K562 (cell line): ENCODE measurements around the gene KRT71. TPM values are rescaled to one million over a fixed set of nuclear protein-coding genes. Genes with fewer than 3 reads are reported as not detected.

Experiments
- DDX20 ChIP-seq: fragments of 450-650 bp; IDR thresholded peaks from 2 replicates; pipeline ENCODE4 v1.6.1; 2016; ENCODE audit warnings: missing genetic modification characterization, low read depth, mild to moderate bottlenecking, missing compliant biosample characterization, moderate library complexity
- SMARCC2 ChIP-seq: fragments of 450-650 bp; IDR thresholded peaks from 2 replicates; pipeline ENCODE4 v1.6.1; 2017; ENCODE audit warnings: antibody characterized with exemption, moderate library complexity, mild to moderate bottlenecking, low read depth
- SUPT5H ChIP-seq: fragments of 450-650 bp; IDR thresholded peaks from 2 replicates; pipeline ENCODE4 v1.6.1; 2016
- ZBTB17 ChIP-seq: fragments of 450-650 bp; formaldehyde crosslinking; IDR thresholded peaks from 2 replicates; pipeline ENCODE4 v1.4.0; 2020; ENCODE audit warnings: mild to moderate bottlenecking
- ZNF830 ChIP-seq: fragments of 250-450 bp; sonication (Bioruptor Pico); IDR thresholded peaks from 2 replicates; pipeline ENCODE4 v1.5.0; 2021; ENCODE audit warnings: mild to moderate bottlenecking
- polyA plus RNA-seq, 8 experiments: library from polyadenylated mRNA; depleted of rRNA in 4 of 8; stranded (reverse) in 5 of 8; unstranded in 3 of 8; fragments of >200 nt; fragmentation: Nextera tagmentation in 2 of 8; fragmentation: Illumina TruSeq in 1 of 8; extraction: Ambion mirVana in 2 of 8; extraction: Trizol in 1 of 8; gene quantifications; 2 replicates each; pipeline versions ENCODE4 v1.2.1 to v1.2.3, GENCODE V29; 2011 to 2014; ENCODE audit warnings: inconsistent platforms in 1 of 8, missing spikeins in 1 of 8
- total RNA-seq, 7 experiments: library from RNA; depleted of rRNA in 6 of 7; stranded (reverse); fragments of >200 nt in 6 of 7; fragmentation: Illumina TruSeq in 2 of 7; extraction: Trizol in 2 of 7; gene quantifications; 2 replicates each; pipeline versions ENCODE4 v1.2.1 to v1.2.3, GENCODE V29; 2011 to 2021; ENCODE audit warnings: low replicate concordance in 1 of 7
- TF ChIP-seq, protein P1 (sequence below), 2 experiments: fragments of 450-650 bp; IDR thresholded peaks; 2 replicates each; pipeline ENCODE4 v1.6.1; 2018; ENCODE audit warnings: mild to moderate bottlenecking in 2 of 2, low read depth in 1 of 2; ENCODE audit not compliant: partially characterized antibody in 2 of 2
- TF ChIP-seq, protein P2 (sequence below): fragments of 200-800 bp; sonication (Bioruptor generic); IDR thresholded peaks from 2 replicates; pipeline ENCODE4 v1.6.1; 2017; ENCODE audit warnings: missing genetic modification characterization, missing compliant biosample characterization
- TF ChIP-seq, protein P3 (sequence below): fragments of 250-450 bp; sonication (Bioruptor Pico); IDR thresholded peaks from 2 replicates; pipeline ENCODE4 v1.5.1; 2021; ENCODE audit warnings: mild to moderate bottlenecking
- TF ChIP-seq, protein P4 (sequence below), 2 experiments: fragments of 450-650 bp; IDR thresholded peaks; 2 replicates each; pipeline ENCODE4 v1.6.1; 2016; ENCODE audit warnings: mild to moderate bottlenecking in 2 of 2, borderline replicate concordance in 1 of 2, low read depth in 1 of 2, moderate library complexity in 1 of 2
- TF ChIP-seq, protein P5 (sequence below): fragments of 250-450 bp; sonication (Bioruptor Pico); IDR thresholded peaks from 2 replicates; pipeline ENCODE4 v1.8.0; 2022; ENCODE audit warnings: moderate library complexity, mild to moderate bottlenecking, inconsistent platforms

The KRT71 gene
- total and polyA plus RNA-seq, 9 of the 15 experiments (the other 6 are each of a cell fraction or from before 2014, with no cell fraction given), result not detected

DNA sequence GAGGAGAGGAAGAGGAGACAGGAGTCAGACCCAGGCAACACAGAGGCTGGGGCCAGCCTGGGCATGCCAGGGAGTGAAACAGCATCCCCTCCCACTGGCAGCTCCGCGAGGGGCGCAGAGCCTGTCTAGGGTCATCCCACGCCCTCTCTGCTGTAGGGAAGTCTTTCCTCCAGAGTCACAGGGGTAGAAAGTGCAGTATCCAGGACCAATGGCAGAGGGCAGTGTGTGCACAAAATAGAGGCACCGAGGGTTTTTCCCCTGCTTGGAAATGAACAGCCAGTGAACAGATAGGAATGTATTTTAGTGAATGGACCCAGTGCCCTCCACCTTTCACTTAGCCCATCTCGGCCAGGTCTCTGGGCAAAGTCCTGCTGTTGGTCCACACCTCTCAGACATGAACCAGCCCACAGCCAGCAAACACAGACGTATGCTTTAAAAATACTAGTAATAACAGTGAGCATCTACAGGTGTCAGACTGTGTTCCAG, 30.1 kb upstream of the KRT71 start (continued):
- TF ChIP-seq DDX20 (tag) (no peak), ZNF830 (no peak), SUPT5H (no peak), SMARCC2 (no peak), ZBTB17 (no peak)
- TF ChIP-seq, protein P1, sequence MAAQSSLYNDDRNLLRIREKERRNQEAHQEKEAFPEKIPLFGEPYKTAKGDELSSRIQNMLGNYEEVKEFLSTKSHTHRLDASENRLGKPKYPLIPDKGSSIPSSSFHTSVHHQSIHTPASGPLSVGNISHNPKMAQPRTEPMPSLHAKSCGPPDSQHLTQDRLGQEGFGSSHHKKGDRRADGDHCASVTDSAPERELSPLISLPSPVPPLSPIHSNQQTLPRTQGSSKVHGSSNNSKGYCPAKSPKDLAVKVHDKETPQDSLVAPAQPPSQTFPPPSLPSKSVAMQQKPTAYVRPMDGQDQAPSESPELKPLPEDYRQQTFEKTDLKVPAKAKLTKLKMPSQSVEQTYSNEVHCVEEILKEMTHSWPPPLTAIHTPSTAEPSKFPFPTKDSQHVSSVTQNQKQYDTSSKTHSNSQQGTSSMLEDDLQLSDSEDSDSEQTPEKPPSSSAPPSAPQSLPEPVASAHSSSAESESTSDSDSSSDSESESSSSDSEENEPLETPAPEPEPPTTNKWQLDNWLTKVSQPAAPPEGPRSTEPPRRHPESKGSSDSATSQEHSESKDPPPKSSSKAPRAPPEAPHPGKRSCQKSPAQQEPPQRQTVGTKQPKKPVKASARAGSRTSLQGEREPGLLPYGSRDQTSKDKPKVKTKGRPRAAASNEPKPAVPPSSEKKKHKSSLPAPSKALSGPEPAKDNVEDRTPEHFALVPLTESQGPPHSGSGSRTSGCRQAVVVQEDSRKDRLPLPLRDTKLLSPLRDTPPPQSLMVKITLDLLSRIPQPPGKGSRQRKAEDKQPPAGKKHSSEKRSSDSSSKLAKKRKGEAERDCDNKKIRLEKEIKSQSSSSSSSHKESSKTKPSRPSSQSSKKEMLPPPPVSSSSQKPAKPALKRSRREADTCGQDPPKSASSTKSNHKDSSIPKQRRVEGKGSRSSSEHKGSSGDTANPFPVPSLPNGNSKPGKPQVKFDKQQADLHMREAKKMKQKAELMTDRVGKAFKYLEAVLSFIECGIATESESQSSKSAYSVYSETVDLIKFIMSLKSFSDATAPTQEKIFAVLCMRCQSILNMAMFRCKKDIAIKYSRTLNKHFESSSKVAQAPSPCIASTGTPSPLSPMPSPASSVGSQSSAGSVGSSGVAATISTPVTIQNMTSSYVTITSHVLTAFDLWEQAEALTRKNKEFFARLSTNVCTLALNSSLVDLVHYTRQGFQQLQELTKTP (IDR thresholded peaks at IDR 0.05; ENCODE audit: low read depth in 1 of 2, partially characterized antibody in 2 of 2), result no peak
- TF ChIP-seq, protein P2, sequence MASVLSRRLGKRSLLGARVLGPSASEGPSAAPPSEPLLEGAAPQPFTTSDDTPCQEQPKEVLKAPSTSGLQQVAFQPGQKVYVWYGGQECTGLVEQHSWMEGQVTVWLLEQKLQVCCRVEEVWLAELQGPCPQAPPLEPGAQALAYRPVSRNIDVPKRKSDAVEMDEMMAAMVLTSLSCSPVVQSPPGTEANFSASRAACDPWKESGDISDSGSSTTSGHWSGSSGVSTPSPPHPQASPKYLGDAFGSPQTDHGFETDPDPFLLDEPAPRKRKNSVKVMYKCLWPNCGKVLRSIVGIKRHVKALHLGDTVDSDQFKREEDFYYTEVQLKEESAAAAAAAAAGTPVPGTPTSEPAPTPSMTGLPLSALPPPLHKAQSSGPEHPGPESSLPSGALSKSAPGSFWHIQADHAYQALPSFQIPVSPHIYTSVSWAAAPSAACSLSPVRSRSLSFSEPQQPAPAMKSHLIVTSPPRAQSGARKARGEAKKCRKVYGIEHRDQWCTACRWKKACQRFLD, result no peak
- TF ChIP-seq, protein P3, sequence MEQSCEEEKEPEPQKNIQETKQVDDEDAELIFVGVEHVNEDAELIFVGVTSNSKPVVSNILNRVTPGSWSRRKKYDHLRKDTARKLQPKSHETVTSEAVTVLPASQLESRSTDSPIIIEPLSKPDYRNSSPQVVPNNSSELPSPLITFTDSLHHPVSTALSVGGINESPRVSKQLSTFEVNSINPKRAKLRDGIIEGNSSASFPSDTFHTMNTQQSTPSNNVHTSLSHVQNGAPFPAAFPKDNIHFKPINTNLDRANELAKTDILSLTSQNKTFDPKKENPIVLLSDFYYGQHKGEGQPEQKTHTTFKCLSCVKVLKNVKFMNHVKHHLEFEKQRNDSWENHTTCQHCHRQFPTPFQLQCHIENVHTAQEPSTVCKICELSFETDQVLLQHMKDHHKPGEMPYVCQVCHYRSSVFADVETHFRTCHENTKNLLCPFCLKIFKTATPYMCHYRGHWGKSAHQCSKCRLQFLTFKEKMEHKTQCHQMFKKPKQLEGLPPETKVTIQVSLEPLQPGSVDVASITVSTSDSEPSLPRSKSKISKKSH (CRISPR knock-in tag), result no peak
- TF ChIP-seq, protein P4, sequence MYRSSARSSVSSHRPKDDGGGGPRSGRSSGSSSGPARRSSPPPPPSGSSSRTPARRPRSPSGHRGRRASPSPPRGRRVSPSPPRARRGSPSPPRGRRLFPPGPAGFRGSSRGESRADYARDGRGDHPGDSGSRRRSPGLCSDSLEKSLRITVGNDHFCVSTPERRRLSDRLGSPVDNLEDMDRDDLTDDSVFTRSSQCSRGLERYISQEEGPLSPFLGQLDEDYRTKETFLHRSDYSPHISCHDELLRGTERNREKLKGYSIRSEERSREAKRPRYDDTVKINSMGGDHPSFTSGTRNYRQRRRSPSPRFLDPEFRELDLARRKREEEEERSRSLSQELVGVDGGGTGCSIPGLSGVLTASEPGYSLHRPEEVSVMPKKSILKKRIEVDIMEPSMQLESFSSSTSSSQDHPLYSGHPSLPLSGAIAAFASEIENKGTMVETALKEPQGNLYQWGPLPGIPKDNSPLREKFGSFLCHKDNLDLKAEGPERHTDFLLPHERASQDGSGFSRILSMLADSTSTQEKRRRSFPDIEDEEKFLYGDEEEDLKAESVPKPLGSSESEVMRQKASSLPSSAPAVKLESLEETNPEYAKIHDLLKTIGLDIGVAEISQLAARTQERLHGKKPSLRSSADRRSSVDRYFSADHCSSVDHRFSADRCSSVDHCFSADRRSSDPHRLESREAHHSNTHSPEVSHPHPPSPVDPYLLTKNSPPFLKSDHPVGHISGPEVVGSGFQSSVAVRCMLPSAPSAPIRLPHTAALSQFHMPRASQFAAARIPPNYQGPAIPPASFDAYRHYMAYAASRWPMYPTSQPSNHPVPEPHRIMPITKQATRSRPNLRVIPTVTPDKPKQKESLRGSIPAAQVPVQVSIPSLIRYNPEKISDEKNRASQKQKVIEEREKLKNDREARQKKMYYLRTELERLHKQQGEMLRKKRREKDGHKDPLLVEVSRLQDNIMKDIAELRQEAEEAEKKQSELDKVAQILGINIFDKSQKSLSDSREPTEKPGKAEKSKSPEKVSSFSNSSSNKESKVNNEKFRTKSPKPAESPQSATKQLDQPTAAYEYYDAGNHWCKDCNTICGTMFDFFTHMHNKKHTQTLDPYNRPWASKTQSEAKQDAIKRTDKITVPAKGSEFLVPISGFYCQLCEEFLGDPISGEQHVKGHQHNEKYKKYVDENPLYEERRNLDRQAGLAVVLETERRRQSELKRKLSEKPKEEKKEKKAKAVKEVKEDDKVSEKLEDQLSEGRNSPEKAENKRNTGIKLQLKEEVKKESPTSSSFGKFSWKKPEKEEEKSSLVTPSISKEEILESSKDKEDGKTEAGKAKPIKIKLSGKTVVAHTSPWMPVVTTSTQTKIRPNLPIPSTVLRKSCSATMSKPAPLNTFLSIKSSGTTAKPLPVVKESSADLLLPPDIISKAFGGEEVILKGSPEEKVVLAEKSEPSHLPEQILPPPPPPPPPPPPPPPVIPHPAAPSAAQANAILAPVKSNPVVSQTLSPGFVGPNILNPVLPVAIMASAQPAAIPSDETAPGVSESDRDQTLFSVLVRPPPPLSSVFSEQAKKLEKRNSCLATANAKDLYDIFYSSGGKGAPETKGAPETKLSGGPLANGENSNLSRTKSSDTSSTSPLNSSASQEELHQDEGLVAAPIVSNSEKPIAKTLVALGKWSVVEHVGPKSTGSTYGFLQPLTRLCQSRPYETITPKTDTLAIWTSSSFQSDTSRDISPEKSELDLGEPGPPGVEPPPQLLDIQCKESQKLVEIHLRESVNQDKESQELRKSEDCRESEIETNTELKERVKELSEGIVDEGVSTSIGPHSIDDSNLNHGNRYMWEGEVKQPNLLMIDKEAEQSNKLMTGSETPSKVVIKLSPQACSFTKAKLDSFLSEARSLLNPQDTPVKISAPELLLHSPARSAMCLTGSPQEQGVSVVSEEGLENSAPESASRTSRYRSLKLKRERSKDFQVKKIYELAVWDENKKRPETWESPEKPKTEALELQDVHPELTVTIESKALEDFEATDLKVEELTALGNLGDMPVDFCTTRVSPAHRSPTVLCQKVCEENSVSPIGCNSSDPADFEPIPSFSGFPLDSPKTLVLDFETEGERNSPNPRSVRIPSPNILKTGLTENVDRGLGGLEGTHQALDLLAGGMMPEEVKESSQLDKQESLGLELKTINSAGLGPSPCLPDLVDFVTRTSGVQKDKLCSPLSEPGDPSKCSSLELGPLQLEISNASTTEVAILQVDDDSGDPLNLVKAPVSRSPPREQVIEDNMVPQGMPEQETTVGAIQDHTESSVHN (IDR thresholded peaks at IDR 0.05; ENCODE audit: borderline replicate concordance in 1 of 2, low read depth in 1 of 2), result no peak
- TF ChIP-seq, protein P5, sequence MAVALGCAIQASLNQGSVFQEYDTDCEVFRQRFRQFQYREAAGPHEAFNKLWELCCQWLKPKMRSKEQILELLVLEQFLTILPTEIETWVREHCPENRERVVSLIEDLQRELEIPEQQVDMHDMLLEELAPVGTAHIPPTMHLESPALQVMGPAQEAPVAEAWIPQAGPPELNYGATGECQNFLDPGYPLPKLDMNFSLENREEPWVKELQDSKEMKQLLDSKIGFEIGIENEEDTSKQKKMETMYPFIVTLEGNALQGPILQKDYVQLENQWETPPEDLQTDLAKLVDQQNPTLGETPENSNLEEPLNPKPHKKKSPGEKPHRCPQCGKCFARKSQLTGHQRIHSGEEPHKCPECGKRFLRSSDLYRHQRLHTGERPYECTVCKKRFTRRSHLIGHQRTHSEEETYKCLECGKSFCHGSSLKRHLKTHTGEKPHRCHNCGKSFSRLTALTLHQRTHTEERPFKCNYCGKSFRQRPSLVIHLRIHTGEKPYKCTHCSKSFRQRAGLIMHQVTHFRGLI (CRISPR knock-in tag), result no peak
